GM18520 (cell line): ENCODE measurements around the gene FAM3B.

Experiments
- ATAC-seq: cut with Tn5 transposase; IDR thresholded peaks from one replicate; pipeline ENCODE4 v1.9.1; 2021; ENCODE audit not compliant: unreplicated experiment

FAM3B gene

DNA sequence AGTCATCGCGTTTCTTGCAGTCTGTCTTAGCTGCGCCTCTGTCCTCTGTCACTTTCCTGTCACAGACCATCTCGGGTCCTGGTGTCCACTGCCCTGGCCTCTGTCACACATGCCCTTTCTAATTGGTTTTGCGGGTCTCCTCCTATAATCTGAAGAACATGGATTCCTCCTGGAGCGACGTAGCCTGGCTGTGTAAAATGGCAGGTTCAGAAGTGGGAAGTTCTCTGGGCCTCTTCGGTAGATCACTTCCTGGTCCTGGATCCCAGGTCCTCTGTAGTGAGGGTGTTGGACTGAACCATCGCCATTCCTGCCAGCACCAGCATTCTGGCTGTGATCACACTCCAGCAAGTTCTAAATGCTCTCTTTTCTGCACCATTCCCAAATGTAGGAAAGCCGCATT lies 857 bp downstream of the FAM3B start:
- no peak for ATAC-seq

- ATAC-seq = no peak
Measured at GRCh38 chr21:41318218-41318617, 1.6 kb downstream of the FAM3B start.

- no peak for ATAC-seq
Measured at GRCh38 chr21:41319273-41319672, 2.7 kb downstream of the FAM3B start.

- no peak for ATAC-seq
Measured at GRCh38 chr21:41321211-41321907, 4.8 kb downstream of the FAM3B start.

DNA sequence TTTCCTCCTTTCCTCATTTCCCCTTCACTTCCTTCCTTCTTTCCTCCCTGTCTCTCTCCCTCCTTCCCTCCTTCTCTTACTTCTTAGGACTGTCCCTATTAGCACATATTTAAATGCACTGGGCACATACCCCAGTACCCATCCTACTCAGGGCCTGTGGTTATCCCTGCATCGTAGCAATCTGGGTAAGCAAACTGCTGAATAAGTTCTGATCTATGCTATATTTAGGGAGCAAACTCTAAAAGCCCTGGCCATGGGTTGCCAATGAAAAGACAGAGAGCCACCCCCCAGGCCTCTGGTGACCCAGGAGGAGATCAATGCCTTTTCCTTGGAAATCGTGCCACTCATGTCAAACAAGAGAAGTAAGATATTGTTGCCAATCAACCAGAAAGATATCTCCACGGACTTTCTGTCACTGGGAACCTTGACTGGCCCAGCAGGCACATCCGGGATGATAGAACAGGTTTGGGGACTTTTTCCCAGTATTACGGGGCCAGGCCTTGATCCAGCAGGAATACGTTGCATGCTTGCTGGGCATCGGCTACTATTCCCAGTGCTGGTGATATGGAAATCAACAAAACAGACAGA lies 5.4 kb downstream of the FAM3B start:
- no peak for ATAC-seq

DNA sequence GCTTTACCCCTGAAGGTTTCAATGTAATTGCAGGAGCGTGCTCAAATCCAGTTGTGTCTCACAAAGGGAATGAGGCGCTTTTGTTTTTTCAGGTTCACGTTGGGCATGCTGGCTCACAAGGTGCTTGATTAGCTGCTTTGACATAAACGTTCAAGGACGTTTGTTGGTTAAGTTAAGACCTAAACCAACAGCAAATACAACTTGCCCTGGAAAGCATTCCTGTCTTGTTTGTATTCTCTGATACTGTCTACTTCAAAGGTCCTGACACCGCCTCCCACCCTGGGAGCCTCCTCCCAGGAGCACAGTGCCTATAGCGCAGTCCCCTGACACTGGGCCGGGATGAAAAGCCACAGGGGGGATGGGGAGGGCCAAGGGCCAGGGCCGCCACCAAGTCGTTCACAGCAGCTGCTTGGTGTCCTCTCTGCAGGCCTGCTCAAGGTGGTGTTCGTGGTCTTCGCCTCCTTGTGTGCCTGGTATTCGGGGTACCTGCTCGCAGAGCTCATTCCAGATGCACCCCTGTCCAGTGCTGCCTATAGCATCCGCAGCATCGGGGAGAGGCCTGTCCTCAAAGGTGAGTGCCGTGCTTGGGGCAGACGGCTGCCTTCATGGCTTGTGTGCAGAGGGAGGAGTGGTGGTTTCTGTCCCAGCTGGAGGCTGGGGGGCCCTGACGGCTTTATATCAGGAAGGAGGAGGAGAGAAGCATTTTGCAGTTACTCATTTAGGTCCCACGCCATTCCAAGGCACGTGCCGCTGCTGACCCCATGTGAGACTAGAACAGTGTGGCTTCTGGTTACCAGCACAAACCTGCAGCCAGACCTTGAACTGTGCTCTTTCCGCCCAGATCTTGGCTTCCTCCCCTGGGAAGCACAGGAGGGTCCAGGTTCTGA lies 6.1 kb downstream of the FAM3B start:
- ATAC-seq = no peak

GRCh38 chr21:41325138-41325912 lies 8.7 kb downstream of the FAM3B start:
- ATAC-seq = no peak

DNA sequence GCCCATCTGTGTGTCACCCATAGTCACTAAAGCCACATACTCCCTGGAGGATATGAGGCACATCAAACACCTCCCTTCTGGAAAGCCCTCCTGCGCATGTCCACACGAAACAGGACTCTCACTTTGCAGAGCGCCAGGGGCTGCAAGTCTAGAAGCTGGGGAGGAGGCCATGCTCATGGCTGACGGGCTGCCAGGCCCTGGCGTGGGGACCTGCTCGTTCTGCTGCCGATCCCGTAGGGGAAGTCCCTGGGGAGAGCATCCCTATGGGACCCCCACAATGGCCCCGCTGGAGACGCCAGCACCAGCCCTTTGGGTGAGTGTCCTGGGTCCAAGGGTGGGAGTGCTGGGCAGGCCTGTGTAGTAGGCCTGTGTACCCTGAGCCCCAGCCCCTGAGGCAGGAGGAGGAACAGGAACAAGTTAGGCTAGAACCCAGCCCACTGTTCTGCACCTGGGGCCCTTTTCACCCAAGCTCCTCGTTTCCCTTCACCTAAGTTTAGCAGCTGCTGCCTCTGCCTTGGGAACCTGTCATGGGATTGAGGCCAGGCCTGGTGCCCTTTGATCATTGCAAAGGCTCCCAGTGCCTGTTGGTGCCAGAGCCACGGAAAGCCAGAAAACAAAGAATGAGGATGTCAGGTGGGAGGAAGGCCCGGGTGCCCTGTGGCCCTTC lies 9.9 kb downstream of the FAM3B start:
- no peak for ATAC-seq

- no peak for ATAC-seq
Measured at GRCh38 chr21:41327753-41328152, 11.2 kb downstream of the FAM3B start.

GRCh38 chr21:41328660-41329607 lies 12.3 kb downstream of the FAM3B start:
- no peak for ATAC-seq

- ATAC-seq = no peak
Measured at GRCh38 chr21:41333752-41334151, 17.2 kb downstream of the FAM3B start.

DNA sequence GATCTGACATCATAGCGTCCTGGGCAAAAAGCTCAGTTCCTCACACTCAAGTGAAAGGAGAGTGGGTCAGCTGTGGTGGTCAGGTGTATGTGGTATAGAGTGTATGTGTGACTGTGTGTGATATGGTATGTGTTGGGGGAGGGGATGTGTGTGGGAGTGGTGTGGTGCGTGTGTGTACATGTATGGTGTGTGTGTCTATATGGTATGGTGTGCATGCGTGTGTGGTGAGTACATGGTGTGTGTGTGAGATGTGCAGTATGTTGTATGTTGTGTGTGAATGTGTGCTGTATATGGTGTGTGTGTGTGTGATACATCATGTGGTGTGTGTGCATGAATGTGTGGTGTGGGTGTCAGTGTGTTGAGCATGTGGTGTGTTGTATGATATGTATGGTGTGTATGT lies 20.9 kb downstream of the FAM3B start:
- ATAC-seq = no peak

GRCh38 chr21:41338455-41338854 lies 21.9 kb downstream of the FAM3B start:
- ATAC-seq = no peak

- no peak for ATAC-seq
Measured at GRCh38 chr21:41342035-41342434, 25.4 kb downstream of the FAM3B start.

DNA sequence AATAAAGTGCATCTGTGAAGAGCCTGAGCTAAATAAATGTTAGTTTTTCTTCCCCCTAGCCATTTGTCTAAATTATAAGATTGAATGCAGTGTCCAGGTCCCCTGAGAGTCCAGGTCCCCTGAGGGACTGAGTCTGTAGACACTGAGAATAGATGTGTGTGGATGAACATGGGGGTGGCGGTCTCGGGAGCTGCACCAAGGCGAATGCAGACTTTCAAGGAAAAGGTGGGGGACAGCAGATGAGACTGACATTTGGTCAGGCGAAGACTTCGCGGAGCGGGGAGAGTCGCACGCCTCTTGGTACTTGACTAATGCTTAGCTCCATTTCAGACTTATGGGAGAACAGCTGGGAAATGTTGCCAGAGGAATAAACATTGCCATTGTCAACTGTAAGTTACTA lies 27.5 kb downstream of the FAM3B start:
- no peak for ATAC-seq

DNA sequence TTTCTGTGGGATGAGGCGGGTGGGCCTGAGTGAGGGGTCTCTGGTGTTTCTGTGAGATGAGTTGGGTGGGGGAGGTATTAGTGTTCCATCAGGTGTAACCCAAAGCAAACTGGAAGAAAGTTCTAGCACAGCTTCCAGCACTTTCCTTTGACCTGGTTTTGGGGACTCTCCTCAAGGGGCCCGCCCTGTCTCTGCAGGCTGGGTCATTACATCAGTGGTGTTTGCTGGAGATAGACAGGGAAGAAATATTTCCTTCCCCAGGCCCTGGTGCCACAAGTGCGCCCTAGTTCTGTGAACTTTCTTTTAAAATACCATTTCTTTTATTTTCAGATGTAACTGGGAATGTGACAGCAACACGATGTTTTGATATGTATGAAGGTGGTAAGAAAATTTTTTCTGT lies 28.8 kb downstream of the FAM3B start:
- no peak for ATAC-seq

DNA sequence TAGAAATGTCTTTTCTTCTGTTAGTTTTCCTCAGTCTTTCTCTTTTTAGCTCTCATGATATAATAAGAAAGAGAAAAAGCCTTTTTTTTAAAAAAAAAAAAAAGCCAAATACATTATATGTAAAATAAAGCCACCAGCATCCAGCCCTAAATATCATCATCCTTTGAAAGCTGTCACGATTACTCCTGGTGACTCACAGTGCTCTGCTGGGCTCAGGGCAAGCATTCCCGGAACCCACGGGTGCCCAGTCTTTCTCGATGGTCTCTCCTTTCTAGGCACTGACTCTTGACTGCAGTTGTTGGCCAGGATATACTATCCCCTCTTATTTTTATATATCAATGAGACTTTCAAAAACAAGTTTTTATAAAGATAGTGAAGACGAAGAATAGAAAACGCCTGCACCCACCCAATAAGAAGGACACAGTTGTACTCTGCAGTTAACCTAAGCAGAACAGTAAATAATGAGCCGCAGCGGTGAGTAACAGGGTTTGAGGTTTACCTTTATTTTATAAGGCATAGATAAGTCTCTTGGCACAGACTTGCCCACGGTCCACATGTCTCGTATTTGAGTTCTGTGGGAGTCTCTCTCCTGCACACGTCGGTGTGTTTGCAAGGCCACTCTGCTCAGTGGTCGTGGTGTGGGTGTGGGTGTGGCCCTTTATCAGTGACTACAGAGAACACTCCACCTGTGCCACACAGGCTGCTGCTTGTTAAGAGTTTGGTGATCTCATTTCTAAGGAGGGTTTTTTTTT lies 29.5 kb downstream of the FAM3B start:
- ATAC-seq = no peak

GRCh38 chr21:41346758-41347157 lies 30.2 kb downstream of the FAM3B start:
- no peak for ATAC-seq

DNA sequence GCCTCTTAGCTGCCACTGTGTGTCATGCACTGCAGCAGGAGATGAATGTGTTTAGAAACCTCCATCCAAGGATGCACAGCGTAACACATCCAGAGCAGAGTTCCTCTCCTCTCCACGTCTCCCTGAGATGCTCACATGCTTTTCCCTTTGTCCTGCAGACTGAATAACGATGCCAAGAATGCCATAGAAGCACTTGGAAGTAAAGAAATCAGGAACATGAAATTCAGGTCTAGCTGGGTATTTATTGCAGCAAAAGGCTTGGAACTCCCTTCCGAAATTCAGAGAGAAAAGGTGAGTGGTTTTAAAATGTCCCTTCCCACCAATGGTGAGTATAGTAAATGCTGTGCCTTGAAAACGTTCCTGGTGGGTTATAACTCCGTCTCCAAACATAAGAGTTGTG lies 31.8 kb downstream of the FAM3B start:
- no peak for ATAC-seq
